Karpas-422 (cell line): Measurements from ENCODE around the gene DIP2C. TPM values are rescaled to one million over a fixed set of nuclear protein-coding genes. Genes with fewer than 3 reads are reported as not detected.
"Not testable (repeated sequence)": the region's sequence is repeated elsewhere in the genome, so short reads cannot be mapped to it uniquely, and the experiment has no call there.

Experiments used
- DNase-seq: peaks from one replicate; pipeline ENCODE4 v3.0.0-alpha.2; 2015
- H2AFZ ChIP-seq: fragments of 200-600 bp; sonication (generic); 2 replicates; pipeline ENCODE4 v1.6.1; 2014; ENCODE audit warnings: antibody characterized with exemption, low read length, mixed read lengths
- H3K27ac ChIP-seq: fragments of 200-600 bp; sonication (generic); 2 replicates; pipeline ENCODE4 v1.5.1; 2014; ENCODE audit warnings: mild to moderate bottlenecking, low read length, moderate library complexity
- H3K27me3 ChIP-seq: fragments of 200-600 bp; sonication (generic); 2 replicates; pipeline ENCODE4 v1.6.1; 2014; ENCODE audit warnings: low read length, mixed read lengths
- H3K36me3 ChIP-seq: fragments of 200-600 bp; sonication (generic); 2 replicates; pipeline ENCODE4 v1.6.1; 2014; ENCODE audit warnings: low read length, mixed read lengths; ENCODE audit not compliant: insufficient read depth
- H3K4me1 ChIP-seq: fragments of 200-600 bp; sonication (generic); 2 replicates; pipeline ENCODE4 v1.6.1; 2014; ENCODE audit warnings: mild to moderate bottlenecking, low read length, mixed read lengths
- H3K4me2 ChIP-seq: fragments of 200-600 bp; sonication (generic); 2 replicates; pipeline ENCODE4 v1.6.1; 2014; ENCODE audit warnings: low read length, low read depth, mild to moderate bottlenecking; ENCODE audit not compliant: poor library complexity, severe bottlenecking
- H3K4me3 ChIP-seq: fragments of 200-600 bp; sonication (generic); 2 replicates; pipeline ENCODE4 v1.5.1; 2014; ENCODE audit warnings: mild to moderate bottlenecking, antibody characterized with exemption, low read length, mixed read lengths
- H3K79me2 ChIP-seq: fragments of 200-600 bp; sonication (generic); 2 replicates; pipeline ENCODE4 v1.6.1; 2014; ENCODE audit warnings: mild to moderate bottlenecking, low read length, mixed read lengths
- H3K9ac ChIP-seq: fragments of 200-600 bp; sonication (generic); 2 replicates; pipeline ENCODE4 v1.6.0; 2014; ENCODE audit warnings: low read length
- H3K9me2 ChIP-seq: fragments of 200-600 bp; sonication (generic), shearing (Covaris generic); replicated peaks from 2 replicates; pipeline ENCODE4 v1.6.0; 2014; ENCODE audit warnings: mild to moderate bottlenecking, low read length, moderate library complexity; ENCODE audit not compliant: insufficient read depth
- H3K9me3 ChIP-seq: fragments of 300-700, 200-600 bp; sonication (generic); 2 replicates; pipeline ENCODE4 v1.6.1; 2014; ENCODE audit warnings: low read length, mixed read lengths
- H4K20me1 ChIP-seq: fragments of 200-600 bp; sonication (generic); 2 replicates; pipeline ENCODE4 v1.6.1; 2014; ENCODE audit warnings: mild to moderate bottlenecking, antibody characterized with exemption, low read length, low read depth; ENCODE audit not compliant: insufficient read depth
- total RNA-seq: library from RNA; depleted of rRNA; stranded (reverse); fragments of >200 nt; shearing (Covaris generic); gene quantifications from 2 replicates; pipeline ENCODE4 v1.2.3, GENCODE V29; 2014; ENCODE audit warnings: low replicate concordance

The DIP2C gene
- total RNA-seq, 1 experiment from 2014 or later: 0.11 TPM

GRCh38 chr10:424724-425123 is 264.7 kb downstream of the DIP2C start:
- not testable (repeated sequence) for H3K79me2 ChIP-seq

GRCh38 chr10:423178-423577 is 266.3 kb downstream of the DIP2C start:
- Histone ChIP-seq H3K27ac (no peak overlapping the region), H2AFZ (no peak overlapping the region), H3K79me2 (no peaks in the 10 kb centered on the region), H3K9me2 (no peaks in the 10 kb centered on the region), H3K4me1 (no peaks in the 10 kb centered on the region), H3K4me3 (no peak overlapping the region), H3K9ac (no peak overlapping the region), H3K9me3 (no peaks in the 10 kb centered on the region), H3K27me3 (no peaks in the 10 kb centered on the region), H4K20me1 (no peaks in the 10 kb centered on the region), H3K36me3 (no peaks in the 10 kb centered on the region), H3K4me2 (no peak overlapping the region)
- no peak for DNase-seq

More at GRCh38 chr10:424724-425123, 264.7 kb downstream of the DIP2C start:
- H3K9me2 ChIP-seq, H3K4me3 ChIP-seq, H3K36me3 ChIP-seq, H3K9ac ChIP-seq, H3K4me2 ChIP-seq, H3K4me1 ChIP-seq, H2AFZ ChIP-seq, H3K27me3 ChIP-seq, H3K27ac ChIP-seq, H4K20me1 ChIP-seq, H3K9me3 ChIP-seq, DNase-seq: not testable (repeated sequence)

GRCh38 chr10:422675-423074 is 266.8 kb downstream of the DIP2C start:
- H3K4me1 ChIP-seq: no peaks in the 10 kb centered on the region

GRCh38 chr10:422241-422640 is 267.2 kb downstream of the DIP2C start:
- H3K4me3 ChIP-seq: no peak overlapping the region
- DNase-seq: no peak
- H3K9ac ChIP-seq: no peak overlapping the region
- H2AFZ ChIP-seq: no peak overlapping the region
- no peak overlapping the region for H3K4me2 ChIP-seq
- no peaks in the 10 kb centered on the region for H3K4me1 ChIP-seq
- H3K9me2 ChIP-seq: no peaks in the 10 kb centered on the region
- no peaks in the 10 kb centered on the region for H3K36me3 ChIP-seq
- H4K20me1 ChIP-seq: no peaks in the 10 kb centered on the region
- no peaks in the 10 kb centered on the region for H3K79me2 ChIP-seq
- no peaks in the 10 kb centered on the region for H3K9me3 ChIP-seq
- H3K27ac ChIP-seq: no peak overlapping the region
- H3K27me3 ChIP-seq: no peaks in the 10 kb centered on the region

More at GRCh38 chr10:422675-423074, 266.8 kb downstream of the DIP2C start:
- H3K27me3 ChIP-seq: no peaks in the 10 kb centered on the region
- H3K9me2 ChIP-seq: no peaks in the 10 kb centered on the region
- H3K79me2 ChIP-seq: no peaks in the 10 kb centered on the region
- H3K27ac ChIP-seq: no peak overlapping the region
- DNase-seq: no peak
- H2AFZ ChIP-seq: no peak overlapping the region
- H3K4me2 ChIP-seq: no peak overlapping the region
- no peak overlapping the region for H3K4me3 ChIP-seq
- no peaks in the 10 kb centered on the region for H3K9me3 ChIP-seq
- no peaks in the 10 kb centered on the region for H3K36me3 ChIP-seq
- H3K9ac ChIP-seq: no peak overlapping the region
- no peaks in the 10 kb centered on the region for H4K20me1 ChIP-seq

- no peaks in the 10 kb centered on the region for H3K9me2 ChIP-seq
- H3K9me3 ChIP-seq: no peaks in the 10 kb centered on the region
- H3K36me3 ChIP-seq: no peaks in the 10 kb centered on the region
- no peaks in the 10 kb centered on the region for H3K27me3 ChIP-seq
- H3K9ac ChIP-seq: no peak overlapping the region
- H2AFZ ChIP-seq: no peak overlapping the region
- H3K4me3 ChIP-seq: no peak overlapping the region
- no peaks in the 10 kb centered on the region for H4K20me1 ChIP-seq
- no peaks in the 10 kb centered on the region for H3K4me1 ChIP-seq
- no peaks in the 10 kb centered on the region for H3K79me2 ChIP-seq
- H3K27ac ChIP-seq: no peak overlapping the region
- no peak overlapping the region for H3K4me2 ChIP-seq
- no peak for DNase-seq
Observed at GRCh38 chr10:421170-421569, 268.3 kb downstream of the DIP2C start.

- H3K27me3 ChIP-seq: no peaks in the 10 kb centered on the region
- H3K9me3 ChIP-seq: no peaks in the 10 kb centered on the region
- H3K9me2 ChIP-seq: no peaks in the 10 kb centered on the region
- no peak overlapping the region for H3K27ac ChIP-seq
- no peak overlapping the region for H3K4me2 ChIP-seq
- no peak overlapping the region for H3K9ac ChIP-seq
- no peaks in the 10 kb centered on the region for H3K36me3 ChIP-seq
- no peaks in the 10 kb centered on the region for H4K20me1 ChIP-seq
- H3K79me2 ChIP-seq: no peaks in the 10 kb centered on the region
- H3K4me3 ChIP-seq: no peak overlapping the region
- H3K4me1 ChIP-seq: no peaks in the 10 kb centered on the region
- no peak overlapping the region for H2AFZ ChIP-seq
- no peak for DNase-seq
Observed at GRCh38 chr10:420154-421121, 269.0 kb downstream of the DIP2C start.

GRCh38 chr10:418894-419293 is 270.6 kb downstream of the DIP2C start:
- no peaks in the 10 kb centered on the region for H4K20me1 ChIP-seq
- H3K9me3 ChIP-seq: no peaks in the 10 kb centered on the region
- no peaks in the 10 kb centered on the region for H3K4me1 ChIP-seq
- no peak for DNase-seq
- no peak overlapping the region for H3K4me3 ChIP-seq
- H3K79me2 ChIP-seq: no peaks in the 10 kb centered on the region
- H2AFZ ChIP-seq: no peak overlapping the region
- H3K36me3 ChIP-seq: no peaks in the 10 kb centered on the region
- H3K9ac ChIP-seq: no peak overlapping the region
- no peaks in the 10 kb centered on the region for H3K27me3 ChIP-seq
- no peak overlapping the region for H3K4me2 ChIP-seq
- H3K27ac ChIP-seq: no peak overlapping the region
- H3K9me2 ChIP-seq: no peaks in the 10 kb centered on the region

GRCh38 chr10:418226-418625 is 271.2 kb downstream of the DIP2C start:
- no peak overlapping the region for H3K4me3 ChIP-seq
- H3K27ac ChIP-seq: no peak overlapping the region
- no peaks in the 10 kb centered on the region for H3K9me2 ChIP-seq
- H3K36me3 ChIP-seq: no peaks in the 10 kb centered on the region
- no peak overlapping the region for H3K4me2 ChIP-seq
- H4K20me1 ChIP-seq: no peaks in the 10 kb centered on the region
- H3K4me1 ChIP-seq: no peaks in the 10 kb centered on the region
- H2AFZ ChIP-seq: no peak overlapping the region
- DNase-seq: no peak
- no peaks in the 10 kb centered on the region for H3K27me3 ChIP-seq
- H3K9ac ChIP-seq: no peak overlapping the region
- H3K9me3 ChIP-seq: no peaks in the 10 kb centered on the region
- no peaks in the 10 kb centered on the region for H3K79me2 ChIP-seq
